ENCODE data around the gene ZNF566.

- TF ChIP-seq EZH2phosphoT487 (IDR thresholded peaks at IDR 0.05; ENCODE audit: insufficient read depth, low read depth) (no peak), EZH2 (IDR thresholded peaks at IDR 0.05; ENCODE audit: insufficient read depth, poor library complexity, severe bottlenecking) (no peak)
Measured at GRCh38 chr19:36456831-36457230, 32.5 kb downstream of the ZNF566 start.

All from GM23248 (cell line).